Muscle layer of colon (tissue), 2 donors: ENCODE results near the gene PROM1.

Experiments used
- H3K27ac ChIP-seq: one replicate; pipeline ENCODE4 v1.7.0; 2013; ENCODE audit warnings: low read depth, mild to moderate bottlenecking, low read length, moderate library complexity
- H3K27me3 ChIP-seq, 2 donors: one replicate each; pipeline ENCODE4 v1.7.0; 2013; ENCODE audit warnings: low read length in 2 of 2, mild to moderate bottlenecking in 2 of 2; ENCODE audit not compliant: insufficient read depth in 2 of 2, control insufficient read depth in 1 of 2
- H3K36me3 ChIP-seq: one replicate; pipeline ENCODE4 v1.7.0; 2013; ENCODE audit warnings: mild to moderate bottlenecking, low read length; ENCODE audit not compliant: insufficient read depth
- H3K4me1 ChIP-seq: one replicate; pipeline ENCODE4 v1.7.0; 2013; ENCODE audit warnings: mild to moderate bottlenecking, low read length; ENCODE audit not compliant: insufficient read depth
- H3K4me3 ChIP-seq, 2 donors: one replicate each; pipeline ENCODE4 v1.7.0; 2013; ENCODE audit warnings: low read length in 2 of 2, low read depth in 1 of 2, mild to moderate bottlenecking in 1 of 2, moderate library complexity in 1 of 2
- H3K9ac ChIP-seq: one replicate; pipeline ENCODE4 v1.7.0; 2013; ENCODE audit warnings: low read length
- H3K9me3 ChIP-seq: one replicate; pipeline ENCODE4 v1.7.0; 2013; ENCODE audit warnings: mild to moderate bottlenecking, low read length
- donor health status: abdominal sarcoma.
- donor health status: Adenocarcinoma of cecum.

PROM1 gene

DNA sequence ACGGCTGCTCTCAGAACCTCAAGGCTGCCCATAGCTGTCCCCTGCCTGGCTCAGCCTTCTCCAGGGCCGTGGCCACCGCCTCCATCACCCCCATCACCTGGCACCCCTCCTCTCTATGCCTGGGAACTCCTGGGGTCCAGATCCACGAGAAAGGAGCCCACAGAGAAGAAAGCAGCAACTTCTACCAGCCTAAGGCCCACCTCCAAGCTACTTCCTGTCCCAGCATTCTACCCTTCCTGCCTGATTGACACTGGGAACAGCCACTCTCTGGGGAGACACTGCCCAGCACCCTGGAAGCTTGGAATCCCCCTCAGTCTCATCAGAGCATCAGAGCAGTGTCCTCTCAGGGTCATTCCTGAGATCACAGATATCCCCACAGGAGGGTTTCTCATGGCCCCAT is 36.9 kb upstream of the PROM1 start:
- H3K9ac ChIP-seq = no peak overlapping the region
- no peaks in the 10 kb centered on the region for H3K9me3 ChIP-seq
- no peaks in the 10 kb centered on the region for H3K36me3 ChIP-seq
- H3K4me1 ChIP-seq = no peaks in the 10 kb centered on the region
- H3K4me3 ChIP-seq = no peak overlapping the region
- no peak overlapping the region for H3K27ac ChIP-seq
- H3K27me3 ChIP-seq = no peaks in the 10 kb centered on the region

DNA sequence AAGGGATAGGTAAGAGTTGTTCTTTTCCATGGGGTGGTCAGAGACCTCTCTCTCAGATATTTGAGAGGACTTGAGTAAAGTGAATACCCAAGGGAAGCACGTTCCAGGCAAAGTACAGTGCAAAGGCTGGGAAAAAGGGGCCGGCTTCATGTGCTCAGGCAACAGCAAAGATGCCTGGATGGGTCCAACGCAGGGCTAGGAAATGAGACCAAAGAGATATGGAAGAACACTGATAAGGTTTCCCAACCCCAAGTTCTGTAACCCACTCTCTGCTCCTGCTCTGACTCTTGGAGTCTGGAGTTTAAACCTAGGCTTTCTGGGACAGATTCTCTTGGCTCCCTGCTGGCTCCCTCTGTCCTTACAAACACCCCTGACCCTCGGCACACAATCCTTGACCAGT is 36.2 kb upstream of the PROM1 start:
- Histone ChIP-seq H3K27ac (no peak overlapping the region), H3K4me1 (no peaks in the 10 kb centered on the region), H3K27me3 (no peaks in the 10 kb centered on the region), H3K4me3 (no peak overlapping the region), H3K9me3 (no peaks in the 10 kb centered on the region), H3K9ac (no peak overlapping the region), H3K36me3 (no peaks in the 10 kb centered on the region)

GRCh38 chr4:16118090-16118489 is 34.3 kb upstream of the PROM1 start:
- Histone ChIP-seq H3K4me1 (no peaks in the 10 kb centered on the region), H3K36me3 (no peaks in the 10 kb centered on the region), H3K9ac (no peak overlapping the region), H3K27me3 (no peaks in the 10 kb centered on the region), H3K9me3 (no peaks in the 10 kb centered on the region), H3K27ac (no peak overlapping the region), H3K4me3 (no peak overlapping the region)

GRCh38 chr4:16117164-16117563 is 33.3 kb upstream of the PROM1 start:
- H3K27ac ChIP-seq = no peak overlapping the region
- H3K9me3 ChIP-seq = no peaks in the 10 kb centered on the region
- H3K4me1 ChIP-seq = no peaks in the 10 kb centered on the region
- H3K4me3 ChIP-seq = no peak overlapping the region
- H3K36me3 ChIP-seq = no peaks in the 10 kb centered on the region
- no peak overlapping the region for H3K9ac ChIP-seq
- no peaks in the 10 kb centered on the region for H3K27me3 ChIP-seq

DNA sequence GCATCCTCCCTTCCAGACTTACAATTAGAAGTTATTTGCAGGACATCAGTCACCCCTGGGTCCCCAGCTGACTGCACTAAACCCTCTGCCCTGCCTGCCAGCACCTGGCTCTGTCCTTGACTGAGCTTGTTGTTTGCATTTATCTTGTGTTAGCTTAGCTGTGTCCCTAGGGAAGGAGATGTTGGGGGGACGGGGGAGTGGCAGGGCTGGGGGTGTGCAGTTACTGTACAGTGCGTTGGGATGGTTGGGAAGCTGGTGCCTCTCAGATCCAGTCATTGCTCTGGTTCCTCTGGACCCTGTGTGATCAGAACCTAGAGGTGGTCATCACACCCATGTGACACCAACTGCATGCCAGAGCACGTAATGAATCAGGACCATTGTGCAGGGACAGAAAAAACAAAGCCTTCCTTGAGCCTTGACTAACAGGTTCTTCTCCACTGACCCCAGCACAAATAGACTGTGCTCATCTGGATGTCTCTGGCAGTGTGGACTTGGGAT is 32.7 kb upstream of the PROM1 start:
- H3K9ac ChIP-seq = no peak overlapping the region
- H3K36me3 ChIP-seq = no peaks in the 10 kb centered on the region
- H3K4me1 ChIP-seq = no peaks in the 10 kb centered on the region
- H3K27ac ChIP-seq = no peak overlapping the region
- no peak overlapping the region for H3K4me3 ChIP-seq
- no peaks in the 10 kb centered on the region for H3K27me3 ChIP-seq
- no peaks in the 10 kb centered on the region for H3K9me3 ChIP-seq

DNA sequence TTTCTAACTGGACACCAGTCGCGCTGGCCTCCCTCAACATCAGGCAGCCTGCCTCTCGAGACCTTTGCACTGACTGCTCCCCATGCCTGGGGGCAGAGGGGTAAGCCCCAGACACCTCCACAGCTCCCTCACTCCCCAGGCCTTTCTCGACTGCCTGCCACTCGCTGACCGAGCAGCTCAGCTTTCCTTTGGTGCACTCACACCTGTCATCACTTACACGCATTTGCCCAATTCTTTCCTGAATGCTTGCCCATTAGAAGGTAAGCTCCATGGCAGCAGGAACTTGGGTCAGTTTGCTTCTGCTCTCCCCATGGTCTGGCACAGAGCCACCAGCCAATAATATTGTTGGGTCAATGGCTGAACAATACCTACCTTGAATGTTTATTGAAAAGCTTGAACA is 32.2 kb upstream of the PROM1 start:
- Histone ChIP-seq H3K27ac (no peak overlapping the region), H3K4me3 (no peak overlapping the region)

DNA sequence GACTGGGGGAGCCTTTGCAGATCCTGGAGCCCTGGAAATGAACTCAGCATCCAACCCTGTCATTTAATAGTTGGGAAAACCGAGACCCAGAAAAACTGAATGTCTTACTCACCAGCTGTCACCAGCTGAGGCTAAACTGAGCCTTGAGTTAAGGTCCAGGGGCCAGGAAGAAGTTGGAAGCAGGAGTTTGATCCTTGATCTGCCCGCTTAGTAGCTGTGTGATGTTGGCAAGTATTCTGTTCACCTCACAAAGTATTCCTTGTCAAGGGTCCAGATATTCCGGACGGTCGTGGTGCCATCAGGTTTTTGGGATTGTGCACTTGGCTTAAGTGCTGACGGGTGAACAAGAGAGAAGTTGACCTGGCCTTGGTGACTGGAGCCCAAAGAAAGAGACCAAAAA is 30.7 kb upstream of the PROM1 start:
- no peaks in the 10 kb centered on the region for H3K36me3 ChIP-seq
- no peaks in the 10 kb centered on the region for H3K9me3 ChIP-seq
- H3K9ac ChIP-seq = no peak overlapping the region
- no peaks in the 10 kb centered on the region for H3K4me1 ChIP-seq
- no peak overlapping the region for H3K27ac ChIP-seq
- H3K4me3 ChIP-seq = no peak overlapping the region
- no peaks in the 10 kb centered on the region for H3K27me3 ChIP-seq

More for the DNA sequence above, 32.2 kb upstream of the PROM1 start:
- Histone ChIP-seq H3K36me3 (no peaks in the 10 kb centered on the region), H3K27me3 (no peaks in the 10 kb centered on the region), H3K9me3 (no peaks in the 10 kb centered on the region), H3K9ac (no peak overlapping the region), H3K4me1 (no peaks in the 10 kb centered on the region)

- no peaks in the 10 kb centered on the region for H3K4me1 ChIP-seq
- no peaks in the 10 kb centered on the region for H3K36me3 ChIP-seq
- no peaks in the 10 kb centered on the region for H3K9me3 ChIP-seq
- H3K27ac ChIP-seq = no peak overlapping the region
- H3K27me3 ChIP-seq = no peaks in the 10 kb centered on the region
- H3K4me3 ChIP-seq = no peak overlapping the region
- H3K9ac ChIP-seq = no peak overlapping the region
Measured at GRCh38 chr4:16113741-16114140, 29.9 kb upstream of the PROM1 start.

DNA sequence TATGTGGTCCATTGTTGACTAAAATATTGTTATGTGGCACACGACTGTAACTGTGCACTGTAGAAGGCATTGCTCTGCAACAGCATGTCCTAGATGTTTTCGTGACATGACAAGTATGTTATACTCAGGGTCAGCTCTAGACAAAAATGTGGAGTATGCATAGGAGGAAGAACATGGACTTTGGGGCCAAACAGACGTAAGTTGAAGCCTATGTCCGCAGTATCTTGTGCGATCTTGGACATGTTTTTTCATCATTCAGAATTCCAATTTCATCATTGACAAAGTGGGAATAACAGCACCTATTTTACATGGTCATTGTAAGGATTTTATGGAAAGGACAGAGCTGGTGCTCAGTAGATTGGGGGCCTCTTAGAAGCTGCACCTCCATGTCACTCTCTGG is 27.7 kb upstream of the PROM1 start:
- no peaks in the 10 kb centered on the region for H3K4me1 ChIP-seq
- no peak overlapping the region for H3K4me3 ChIP-seq
- H3K27ac ChIP-seq = no peak overlapping the region
- no peaks in the 10 kb centered on the region for H3K9me3 ChIP-seq
- no peak overlapping the region for H3K9ac ChIP-seq
- H3K36me3 ChIP-seq = no peaks in the 10 kb centered on the region
- H3K27me3 ChIP-seq = no peaks in the 10 kb centered on the region

DNA sequence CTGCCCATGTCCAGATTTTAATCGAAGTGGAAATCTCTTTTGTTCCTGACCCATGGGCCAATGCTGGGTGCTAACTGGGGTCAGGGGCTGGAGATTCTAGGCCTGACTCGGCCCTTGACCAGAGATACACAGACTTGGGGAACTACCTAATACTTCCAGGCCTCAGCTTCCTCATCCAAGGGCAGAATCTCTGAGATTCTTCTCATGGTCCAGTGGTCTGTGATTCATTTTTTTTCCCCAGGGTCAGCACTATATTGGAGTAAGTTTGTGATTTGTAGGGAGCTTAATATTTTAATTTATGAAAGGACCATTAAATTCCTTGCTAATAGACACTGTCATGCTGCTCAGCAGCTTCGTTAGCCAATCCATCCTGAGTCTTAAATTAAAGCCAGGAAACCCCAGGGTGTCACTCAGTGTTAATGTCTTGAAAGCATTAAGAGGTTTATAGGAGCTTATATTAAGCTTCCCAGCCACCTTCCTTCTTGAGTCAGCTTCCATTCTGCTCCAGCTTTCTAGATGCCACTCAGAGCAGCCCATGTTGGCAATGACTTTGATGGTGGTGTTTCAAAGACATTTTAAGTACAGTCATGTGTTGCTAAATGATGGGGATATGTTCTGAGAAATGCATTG is 27.0 kb upstream of the PROM1 start:
- no peaks in the 10 kb centered on the region for H3K9me3 ChIP-seq
- H3K27me3 ChIP-seq = no peaks in the 10 kb centered on the region
- H3K9ac ChIP-seq = no peak overlapping the region
- no peaks in the 10 kb centered on the region for H3K36me3 ChIP-seq
- H3K27ac ChIP-seq = no peak overlapping the region
- no peaks in the 10 kb centered on the region for H3K4me1 ChIP-seq
- no peak overlapping the region for H3K4me3 ChIP-seq

DNA sequence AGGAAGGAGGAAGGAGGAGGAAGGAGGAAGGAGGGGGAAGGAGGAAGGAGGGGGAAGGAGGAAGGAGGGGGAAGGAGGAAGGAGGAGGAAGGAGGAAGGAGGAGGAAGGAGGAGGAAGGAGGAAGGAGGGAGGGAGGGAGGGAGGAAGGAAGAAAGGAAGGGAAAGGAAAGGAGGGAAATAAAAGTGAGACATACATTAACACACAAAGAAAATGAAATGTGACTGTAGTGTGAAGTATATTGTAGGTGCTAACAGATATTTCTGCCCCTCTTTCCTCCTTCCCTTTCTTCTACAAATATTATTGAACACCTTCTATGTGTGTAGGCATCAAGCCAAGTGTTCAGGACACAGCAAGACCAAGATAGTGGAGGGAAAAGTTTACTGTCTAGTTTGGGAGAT is 26.4 kb upstream of the PROM1 start:
- Histone ChIP-seq H3K9me3 (no peaks in the 10 kb centered on the region), H3K36me3 (no peaks in the 10 kb centered on the region), H3K4me1 (no peaks in the 10 kb centered on the region), H3K27me3 (no peaks in the 10 kb centered on the region), H3K9ac (no peak overlapping the region), H3K27ac (no peak overlapping the region), H3K4me3 (no peak overlapping the region)

DNA sequence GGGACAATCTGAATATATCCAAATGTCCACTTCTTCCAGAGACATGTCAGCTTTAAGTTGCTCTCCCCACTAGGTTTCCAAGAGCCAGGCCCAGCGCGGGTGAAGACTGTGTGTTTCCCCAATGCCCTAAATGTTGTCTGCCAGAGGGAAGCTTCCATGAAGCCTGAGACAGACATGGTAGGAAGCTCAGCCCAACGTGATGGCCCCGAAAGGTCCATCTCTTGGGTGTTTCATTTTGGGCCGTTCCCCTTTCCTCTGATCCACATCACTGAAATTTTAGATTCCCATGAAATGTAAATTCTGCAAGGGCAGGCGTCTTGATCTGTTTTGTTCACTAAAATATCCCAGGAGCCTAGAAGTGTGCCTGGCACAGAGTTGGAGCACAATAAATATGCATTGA is 25.4 kb upstream of the PROM1 start:
- no peaks in the 10 kb centered on the region for H3K9me3 ChIP-seq
- no peak overlapping the region for H3K4me3 ChIP-seq
- H3K4me1 ChIP-seq = no peaks in the 10 kb centered on the region

More for the DNA sequence above, 25.4 kb upstream of the PROM1 start:
- H3K27ac ChIP-seq = no peak overlapping the region
- H3K36me3 ChIP-seq = no peaks in the 10 kb centered on the region
- H3K9ac ChIP-seq = no peak overlapping the region
- H3K27me3 ChIP-seq = no peaks in the 10 kb centered on the region
